SIG-M5 treated with dmso at 0.1 percent for 504 hours (cell line): ENCODE measurements around the gene VEGFC.
A peak's percentile ranks its signal among the peaks of the same experiment; 100 is the strongest.

Source experiments
- DNase-seq: peaks from one replicate; lab custom pipeline; 2025; ENCODE audit not compliant: unreplicated experiment; lab: John Stamatoyannopoulos, UW

The VEGFC gene

GRCh38 chr4:176792326-176793059 lies at the start of gene VEGFC:
TSS of gene VEGFC (minus strand) at chr4:176792922. CDS start at chr4:176792311, 611 bp downstream.
- DNase-seq = peak; percentile 27

- no peak for DNase-seq
Measured at GRCh38 chr4:176841711-176842112, 49.0 kb upstream of the VEGFC start.

- no peak for DNase-seq
Measured at GRCh38 chr4:176840166-176840565, 47.4 kb upstream of the VEGFC start.

GRCh38 chr4:176839656-176840055 lies 46.9 kb upstream of the VEGFC start:
- no peak for DNase-seq

- no peak for DNase-seq
Measured at GRCh38 chr4:176838601-176839433, 46.1 kb upstream of the VEGFC start.

GRCh38 chr4:176837169-176837895 lies 44.6 kb upstream of the VEGFC start:
- no peak for DNase-seq

- DNase-seq = no peak
Measured at GRCh38 chr4:176834531-176834930, 41.8 kb upstream of the VEGFC start.

- no peak for DNase-seq
Measured at GRCh38 chr4:176833400-176834175, 40.9 kb upstream of the VEGFC start.

- no peak for DNase-seq
Measured at GRCh38 chr4:176830971-176831370, 38.2 kb upstream of the VEGFC start.

GRCh38 chr4:176825586-176825985 lies 32.9 kb upstream of the VEGFC start:
- no peak for DNase-seq

- DNase-seq = no peak
Measured at GRCh38 chr4:176824645-176825366, 32.1 kb upstream of the VEGFC start.

- no peak for DNase-seq
Measured at GRCh38 chr4:176818531-176818930, 25.8 kb upstream of the VEGFC start.

GRCh38 chr4:176817204-176817603 lies 24.5 kb upstream of the VEGFC start:
- DNase-seq = no peak

GRCh38 chr4:176814770-176815169 lies 22.0 kb upstream of the VEGFC start:
- no peak for DNase-seq

GRCh38 chr4:176810481-176811249 lies 17.9 kb upstream of the VEGFC start:
- no peak for DNase-seq

GRCh38 chr4:176806778-176807375 lies 14.2 kb upstream of the VEGFC start:
- no peak for DNase-seq

- peak; percentile 16 for DNase-seq
Measured at GRCh38 chr4:176805155-176805554, 12.4 kb upstream of the VEGFC start.

GRCh38 chr4:176800891-176801534 lies 8.3 kb upstream of the VEGFC start:
- no peak for DNase-seq

GRCh38 chr4:176799653-176800052 lies 6.9 kb upstream of the VEGFC start:
- DNase-seq = no peak
